Measurements from ENCODE around the gene KIAA1549. TPM values are rescaled to one million over a fixed set of nuclear protein-coding genes. Genes with fewer than 3 reads are reported as not detected.

The KIAA1549 gene
- total and polyA plus RNA-seq, 10 of the 15 experiments (the other 5 are each of a cell fraction or from before 2014, with no cell fraction given) = 0.02 to 0.82 (median 0.22) TPM

DNA sequence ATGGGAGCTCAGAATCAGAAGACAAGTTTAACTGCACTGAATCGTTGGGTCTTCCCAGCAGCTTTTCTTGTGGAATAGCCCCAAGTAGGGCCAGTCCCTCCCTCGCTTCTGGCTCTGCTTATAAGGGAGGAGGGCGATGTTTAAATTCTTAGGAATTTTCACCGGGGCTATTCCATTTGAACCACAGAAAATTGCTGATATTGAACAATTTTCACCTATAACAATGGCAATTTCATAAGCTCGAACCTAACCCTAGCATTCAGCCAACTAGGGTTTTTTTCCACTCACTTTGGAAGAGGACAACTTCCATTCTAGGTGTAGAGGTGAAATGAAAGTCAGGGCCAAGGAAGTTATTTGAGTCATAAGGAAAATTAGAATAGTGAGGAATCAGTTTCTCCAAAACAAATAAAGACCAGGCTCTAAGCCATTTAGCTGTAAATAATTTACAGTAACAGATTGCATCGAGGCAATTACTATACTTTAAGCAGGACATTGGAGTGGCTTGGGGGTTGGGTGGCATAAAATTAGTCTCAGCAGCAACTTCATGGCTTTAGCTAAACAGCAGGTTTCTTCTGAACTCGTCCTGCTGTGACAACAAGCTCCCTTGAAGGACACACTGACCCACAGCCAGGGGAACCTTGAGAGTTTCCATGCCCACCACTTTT is 181.7 kb downstream of the KIAA1549 start:
- no peak overlapping the region for H3K4me3 ChIP-seq
- intact Hi-C loops (cut with micrococcal nuclease; ENCODE audit: unreplicated experiment) (no loop called here), in situ Hi-C loops (cut with MboI) (no loop called here)
- H3K36me3 ChIP-seq (ENCODE audit: control insufficient read depth in 2 of 2, insufficient read depth in 2 of 2, low read length in 1 of 2) = no peaks in the 10 kb centered on the region
- no peaks in the 10 kb centered on the region for H3K79me2 ChIP-seq (ENCODE audit: control insufficient read depth, insufficient read depth, low read length)
- no TSS peak for BruUV-seq (replicated peaks)
- ATAC-seq = no peak
- RAD21 ChIA-PET (ENCODE audit: unreplicated experiment) = interaction anchor here (0.6 kb wide), 1 partner anchor 679 kb away, joined by 3 read pairs; no protein-coding TSS in a partner anchor
- H3K9ac ChIP-seq (ENCODE audit: control insufficient read depth, insufficient read depth, low read length) = no peak overlapping the region
- no peak overlapping the region for H2AFZ ChIP-seq (ENCODE audit: control insufficient read depth, low read depth, low read length)
- no peak for DNase-seq (ENCODE audit: low read depth, low spot score)
- no peak overlapping the region for H3K4me2 ChIP-seq (ENCODE audit: control insufficient read depth, insufficient read depth)
- FAIRE-seq = no peak
- H3K4me1 ChIP-seq (ENCODE audit: control insufficient read depth, insufficient read depth, low read length) = no peaks in the 10 kb centered on the region
- POLR2A ChIA-PET = no interaction called here
- no peaks in the 10 kb centered on the region for H3K27me3 ChIP-seq (replicated peaks in 1 of 2; ENCODE audit: control insufficient read depth in 2 of 2, insufficient read depth in 2 of 2, low read length in 1 of 2)
- no peaks in the 10 kb centered on the region for H3K9me3 ChIP-seq (replicated peaks; ENCODE audit: control insufficient read depth, insufficient read depth, low read length)
- H3K27ac ChIP-seq (ENCODE audit: control insufficient read depth, insufficient read depth) = no peak overlapping the region
- CTCF ChIA-PET = no interaction called here
- SMC1A ChIA-PET (ENCODE audit: uncharacterized antibody, unreplicated experiment) = no interaction called here
- WGBS (ENCODE audit: insufficient coverage, insufficient replicate concordance, low lambda C conversion rate, missing lambda C conversion rate) = 20% methylated on average over 7 of the region's 7 CpGs
- H4K20me1 ChIP-seq (ENCODE audit: control insufficient read depth, insufficient read depth) = no peaks in the 10 kb centered on the region
- TF ChIP-seq NRF1 (conservative IDR thresholded peaks at IDR 0.05; ENCODE audit: low read depth, low read length) (no peak), E2F4 (IDR thresholded peaks at IDR 0.05; ENCODE audit: low read depth, low read length) (no peak), WRNIP1 (IDR thresholded peaks at IDR 0.05; ENCODE audit: borderline replicate concordance, low read depth, low read length) (no peak), EZH2 (IDR thresholded peaks at IDR 0.05; ENCODE audit: borderline replicate concordance, control insufficient read depth, low read depth, low read length) (no peak), GABPA (IDR thresholded peaks at IDR 0.05; ENCODE audit: low read depth) (no peak), SUZ12 (IDR thresholded peaks at IDR 0.05; ENCODE audit: unreplicated experiment) (no peak), ELK1 (IDR thresholded peaks at IDR 0.05; ENCODE audit: low read depth, low read length) (no peak), DPF2 (IDR thresholded peaks at IDR 0.05) (no peak), MEF2B (IDR thresholded peaks at IDR 0.05; ENCODE audit: partially characterized antibody, poor library complexity, severe bottlenecking) (no peak), IKZF2 (IDR thresholded peaks at IDR 0.05) (no peak), ZBTB40 (IDR thresholded peaks at IDR 0.05; ENCODE audit: borderline replicate concordance) (no peak), BCL11A (IDR thresholded peaks at IDR 0.05; ENCODE audit: low read depth, low read length) (no peak), RFX5 (IDR thresholded peaks at IDR 0.05; ENCODE audit: low read depth, low read length) (no peak), NFIC (IDR thresholded peaks at IDR 0.05; ENCODE audit: low read depth, low read length) (no peak), E2F8 (IDR thresholded peaks at IDR 0.05; ENCODE audit: low read depth, partially characterized antibody) (no peak), CREM (IDR thresholded peaks at IDR 0.05; ENCODE audit: low read depth) (no peak)
